Prostate gland (tissue), 2 donors: ENCODE results near the gene CAPN5. TPM values are rescaled to one million over a fixed set of nuclear protein-coding genes. Genes with fewer than 3 reads are reported as not detected.

ENCODE experiments used
- DNase-seq: peaks from one replicate; pipeline ENCODE4 v3.0.0-alpha.2; 2019; ENCODE audit warnings: low spot score
- H3K27ac ChIP-seq, 2 donors: fragments of 200-600 bp; sonication (generic); 2 replicates each; pipeline ENCODE4 v1.5.1; 2017 to 2019
- H3K27me3 ChIP-seq: fragments of 200-600 bp; sonication (generic); replicated peaks from 2 replicates; pipeline ENCODE4 v1.5.1; 2019; ENCODE audit not compliant: insufficient read depth
- H3K36me3 ChIP-seq, 2 donors: fragments of 200-600 bp; sonication (generic); 1 replicate in 1 of 2; 2 replicates in 1 of 2; pipeline versions ENCODE4 v1.5.1 to v1.8.1; 2017 to 2019
- H3K4me1 ChIP-seq: fragments of 200-600 bp; sonication (generic); replicated peaks from 2 replicates; pipeline ENCODE4 v1.5.1; 2019
- H3K4me3 ChIP-seq, 2 donors: fragments of 200-600 bp; sonication (generic); 2 replicates each; pipeline ENCODE4 v1.5.1; 2017 to 2019
- H3K9me3 ChIP-seq: fragments of 200-600 bp; sonication (generic); 2 replicates; pipeline ENCODE4 v1.5.1; 2017
- CTCF ChIP-seq, 4 experiments: fragments of 200-600 bp in 2 of 4; fragments of 450-650 bp in 2 of 4; sonication (generic) in 2 of 4; IDR thresholded peaks; 1 replicate in 3 of 4; 2 replicates in 1 of 4; pipeline ENCODE4 v1.5.1; 2016 to 2019; ENCODE audit warnings: antibody characterized with exemption in 4 of 4, mild to moderate bottlenecking in 2 of 4, moderate library complexity in 2 of 4
- POLR2A ChIP-seq: fragments of 450-650 bp; IDR thresholded peaks from one replicate; pipeline ENCODE4 v1.6.1; 2016; ENCODE audit warnings: antibody characterized with exemption, mild to moderate bottlenecking
- POLR2AphosphoS5 ChIP-seq: sonication (generic); formaldehyde crosslinking; IDR thresholded peaks from one replicate; pipeline ENCODE4 v1.6.1; 2017; ENCODE audit warnings: antibody characterized with exemption
- WGBS: methylation state at CpG from one replicate; pipeline ENCODE4 v1.1.5; 2018; 5-methylcytosine and 5-hydroxymethylcytosine counted together
- intact Hi-C: fragments of 100-400 bp; cut with DNase I; formaldehyde crosslinking; loops from one replicate; pipeline ENCODE4 v1.14.2; 2022
- total RNA-seq, 2 donors: library from RNA; depleted of rRNA; stranded (reverse); fragments of >200 nt; gene quantifications; one replicate each; pipeline ENCODE4 v1.1.0, GENCODE V29; 2016

The CAPN5 gene
- total RNA-seq, 2 donors from 2014 or later, result 28.6 to 83.5 TPM

GRCh38 chr11:77170107-77170506 is 103.3 kb downstream of the CAPN5 start:
- no peaks in the 10 kb centered on the region for H3K9me3 ChIP-seq
- H3K36me3 ChIP-seq, result no peaks in the 10 kb centered on the region
- no peaks in the 10 kb centered on the region for H3K4me1 ChIP-seq
- no peak overlapping the region for H3K27ac ChIP-seq
- TF ChIP-seq POLR2AphosphoS5 (no peak), CTCF (IDR thresholded peaks at IDR 0.05) (no peak), POLR2A (no peak)
- 77% methylated on average over 5 of the region's 5 CpGs for WGBS
- intact Hi-C loops, result no loop called here
- DNase-seq, result no peak
- no peak overlapping the region for H3K4me3 ChIP-seq
- H3K27me3 ChIP-seq, result no peaks in the 10 kb centered on the region

- H3K9me3 ChIP-seq, result no peaks in the 10 kb centered on the region
- H3K36me3 ChIP-seq, result no peaks in the 10 kb centered on the region
- H3K27ac ChIP-seq, result no peak overlapping the region
- DNase-seq, result no peak
- H3K4me1 ChIP-seq, result no peaks in the 10 kb centered on the region
- intact Hi-C loops, result no loop called here
- 95% methylated on average over 8 of the region's 8 CpGs for WGBS
- no peak overlapping the region for H3K4me3 ChIP-seq
- H3K27me3 ChIP-seq, result no peaks in the 10 kb centered on the region
- no peak for TF ChIP-seq CTCF (IDR thresholded peaks at IDR 0.05)
- no peak for TF ChIP-seq POLR2AphosphoS5
- TF ChIP-seq POLR2A, result no peak
These were observed 104.5 kb downstream of the CAPN5 start for GRCh38 chr11:77171254-77171653.

GRCh38 chr11:77171885-77172665 is 105.3 kb downstream of the CAPN5 start:
- DNase-seq, result no peak
- no peaks in the 10 kb centered on the region for H3K4me1 ChIP-seq
- H3K9me3 ChIP-seq, result no peaks in the 10 kb centered on the region
- H3K4me3 ChIP-seq, result no peak overlapping the region
- TF ChIP-seq CTCF (IDR thresholded peaks at IDR 0.05), result no peak
- no peak for TF ChIP-seq POLR2AphosphoS5
- no peak for TF ChIP-seq POLR2A
- whole genome bisulfite sequencing, result 86% methylated on average over 20 of the region's 20 CpGs
- no peaks in the 10 kb centered on the region for H3K36me3 ChIP-seq
- no peaks in the 10 kb centered on the region for H3K27me3 ChIP-seq
- intact Hi-C loops, result no loop called here
- H3K27ac ChIP-seq, result no peak overlapping the region

- Histone ChIP-seq H3K4me3 (no peak overlapping the region), H3K27me3 (no peaks in the 10 kb centered on the region), H3K27ac (no peak overlapping the region), H3K4me1 (no peaks in the 10 kb centered on the region), H3K9me3 (no peaks in the 10 kb centered on the region), H3K36me3 (no peaks in the 10 kb centered on the region)
- WGBS, result 79% methylated on average over 16 of the region's 16 CpGs
- no peak for DNase-seq
- intact Hi-C loops, result no loop called here
- no peak for TF ChIP-seq POLR2A
These were observed 105.9 kb downstream of the CAPN5 start for GRCh38 chr11:77172666-77172982.

- intact Hi-C loops, result no loop called here
- 78% methylated on average over 10 of the region's 10 CpGs for WGBS
- H3K27me3 ChIP-seq, result no peaks in the 10 kb centered on the region
These were observed 106.7 kb downstream of the CAPN5 start for GRCh38 chr11:77173494-77173893.

More at GRCh38 chr11:77173494-77173893, 106.7 kb downstream of the CAPN5 start:
- no peaks in the 10 kb centered on the region for H3K9me3 ChIP-seq
- H3K4me1 ChIP-seq, result no peaks in the 10 kb centered on the region
- no peaks in the 10 kb centered on the region for H3K36me3 ChIP-seq
- H3K4me3 ChIP-seq, result no peak overlapping the region
- no peak overlapping the region for H3K27ac ChIP-seq
- TF ChIP-seq POLR2AphosphoS5, result no peak
- TF ChIP-seq CTCF (IDR thresholded peaks at IDR 0.05), result no peak
- no peak for TF ChIP-seq POLR2A
- no peak for DNase-seq
